Urothelium cell line (cell line): ENCODE results near the gene NUP210L.
A peak's percentile ranks its signal among the peaks of the same experiment; 100 is the strongest.

ENCODE experiments used
- DNase-seq: peaks from one replicate; pipeline ENCODE4 v3.0.0; 2011; ENCODE audit warnings: low spot score, mixed read lengths
- FAIRE-seq: peaks from 2 replicates; lab custom pipeline; 2011; peaks lifted over from hg19 to GRCh38; lab: Jason Lieb, UNC

Gene NUP210L

GRCh38 chr1:153968972-153969371 is 185.9 kb downstream of the NUP210L start:
- DNase-seq (no peak), FAIRE-seq (no peak)

GRCh38 chr1:153968408-153968807 is 186.5 kb downstream of the NUP210L start:
- DNase-seq, result no peak
- no peak for FAIRE-seq

GRCh38 chr1:153968000-153968363 is 186.9 kb downstream of the NUP210L start:
- no peak for DNase-seq
- FAIRE-seq, result no peak

GRCh38 chr1:153967107-153967999 is 187.5 kb downstream of the NUP210L start, which contains the start of gene CREB3L4:
Gene CREB3L4, plus strand, starts transcription at chr1:153967902. Its CDS starts 624 bp downstream, at chr1:153968526.
- no peak for FAIRE-seq

GRCh38 chr1:153963850-153964331 is 191.0 kb downstream of the NUP210L start:
- FAIRE-seq, result no peak
- peak; percentile 55 for DNase-seq

More at GRCh38 chr1:153967107-153967999, 187.5 kb downstream of the NUP210L start, which contains the start of gene CREB3L4:
- DNase-seq, result peak; percentile 92

GRCh38 chr1:153963030-153963849 is 191.6 kb downstream of the NUP210L start, which contains the start of gene SLC39A1:
Gene SLC39A1, minus strand, starts transcription at chr1:153963537. Its CDS starts 822 bp downstream, at chr1:153962715.
- DNase-seq, result peak; percentile 96

GRCh38 chr1:153962088-153963029 is 192.5 kb downstream of the NUP210L start:
- FAIRE-seq (no peak), DNase-seq (peak; percentile 22)

More at GRCh38 chr1:153963030-153963849, 191.6 kb downstream of the NUP210L start, which contains the start of gene SLC39A1:
- peak; percentile 82 for FAIRE-seq

GRCh38 chr1:153961421-153961820 is 193.5 kb downstream of the NUP210L start:
- FAIRE-seq, result no peak

GRCh38 chr1:153960206-153960605 is 194.7 kb downstream of the NUP210L start:
- no peak for FAIRE-seq
- no peak for DNase-seq

More at GRCh38 chr1:153961421-153961820, 193.5 kb downstream of the NUP210L start:
- no peak for DNase-seq

- DNase-seq, result no peak
- FAIRE-seq, result no peak
These were observed 195.4 kb downstream of the NUP210L start for GRCh38 chr1:153959454-153959853.

GRCh38 chr1:153958961-153959260 is 196.0 kb downstream of the NUP210L start:
- no peak for DNase-seq
- no peak for FAIRE-seq

GRCh38 chr1:153958111-153958960 is 196.5 kb downstream of the NUP210L start, which contains the start of gene CRTC2:
Gene CRTC2, minus strand, starts transcription at chr1:153958612. Its CDS starts 115 bp downstream, at chr1:153958497.
- FAIRE-seq (peak; percentile 77), DNase-seq (peak; percentile 96)

GRCh38 chr1:153957744-153958110 is 197.1 kb downstream of the NUP210L start:
- no peak for FAIRE-seq
- no peak for DNase-seq

- FAIRE-seq (no peak), DNase-seq (no peak)
These were observed 197.7 kb downstream of the NUP210L start for GRCh38 chr1:153956997-153957715.

GRCh38 chr1:153954826-153955225 is 200.0 kb downstream of the NUP210L start:
- DNase-seq (no peak), FAIRE-seq (no peak)

- DNase-seq (no peak), FAIRE-seq (no peak)
These were observed 201.0 kb downstream of the NUP210L start for GRCh38 chr1:153953859-153954365.

- FAIRE-seq (no peak), DNase-seq (no peak)
These were observed 203.1 kb downstream of the NUP210L start for GRCh38 chr1:153951801-153952200.

GRCh38 chr1:153951183-153951582 is 203.7 kb downstream of the NUP210L start:
- FAIRE-seq (no peak), DNase-seq (no peak)
